Measurements from ENCODE around the gene ZDHHC22.

ZDHHC22 gene

DNA sequence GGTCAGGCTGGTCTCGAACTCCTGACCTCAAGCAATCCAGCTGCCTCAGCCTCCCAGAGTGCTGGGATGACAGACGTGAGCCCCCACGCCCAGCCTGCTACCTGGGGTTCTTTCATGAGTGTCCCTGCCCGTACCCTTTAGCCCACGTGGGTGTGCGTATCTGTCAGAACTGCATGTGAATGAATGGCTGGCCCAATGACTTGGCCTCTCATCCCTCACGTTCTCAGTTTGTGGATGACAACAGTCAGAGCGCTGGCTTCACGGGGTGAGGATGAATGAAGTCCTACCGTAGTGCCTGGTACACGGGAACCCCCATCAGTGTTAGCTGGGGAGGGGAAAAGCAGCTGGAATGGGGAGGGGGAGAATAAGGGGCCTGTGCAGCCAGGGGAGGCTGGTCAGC, 16.1 kb upstream of the ZDHHC22 start:
- TF ChIP-seq, protein P1, sequence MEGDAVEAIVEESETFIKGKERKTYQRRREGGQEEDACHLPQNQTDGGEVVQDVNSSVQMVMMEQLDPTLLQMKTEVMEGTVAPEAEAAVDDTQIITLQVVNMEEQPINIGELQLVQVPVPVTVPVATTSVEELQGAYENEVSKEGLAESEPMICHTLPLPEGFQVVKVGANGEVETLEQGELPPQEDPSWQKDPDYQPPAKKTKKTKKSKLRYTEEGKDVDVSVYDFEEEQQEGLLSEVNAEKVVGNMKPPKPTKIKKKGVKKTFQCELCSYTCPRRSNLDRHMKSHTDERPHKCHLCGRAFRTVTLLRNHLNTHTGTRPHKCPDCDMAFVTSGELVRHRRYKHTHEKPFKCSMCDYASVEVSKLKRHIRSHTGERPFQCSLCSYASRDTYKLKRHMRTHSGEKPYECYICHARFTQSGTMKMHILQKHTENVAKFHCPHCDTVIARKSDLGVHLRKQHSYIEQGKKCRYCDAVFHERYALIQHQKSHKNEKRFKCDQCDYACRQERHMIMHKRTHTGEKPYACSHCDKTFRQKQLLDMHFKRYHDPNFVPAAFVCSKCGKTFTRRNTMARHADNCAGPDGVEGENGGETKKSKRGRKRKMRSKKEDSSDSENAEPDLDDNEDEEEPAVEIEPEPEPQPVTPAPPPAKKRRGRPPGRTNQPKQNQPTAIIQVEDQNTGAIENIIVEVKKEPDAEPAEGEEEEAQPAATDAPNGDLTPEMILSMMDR (IDR thresholded peaks at IDR 0.05; ENCODE audit: low read depth, low read length, missing control alignments): no peak
- no peak overlapping the region for H3K4me3 ChIP-seq (ENCODE audit: low read depth, low read length)
- DNase-seq (ENCODE audit: low read depth): no peak
- in situ Hi-C loops (cut with HindIII; ENCODE audit: low sequenced_read_pairs): no loop called here

DNA sequence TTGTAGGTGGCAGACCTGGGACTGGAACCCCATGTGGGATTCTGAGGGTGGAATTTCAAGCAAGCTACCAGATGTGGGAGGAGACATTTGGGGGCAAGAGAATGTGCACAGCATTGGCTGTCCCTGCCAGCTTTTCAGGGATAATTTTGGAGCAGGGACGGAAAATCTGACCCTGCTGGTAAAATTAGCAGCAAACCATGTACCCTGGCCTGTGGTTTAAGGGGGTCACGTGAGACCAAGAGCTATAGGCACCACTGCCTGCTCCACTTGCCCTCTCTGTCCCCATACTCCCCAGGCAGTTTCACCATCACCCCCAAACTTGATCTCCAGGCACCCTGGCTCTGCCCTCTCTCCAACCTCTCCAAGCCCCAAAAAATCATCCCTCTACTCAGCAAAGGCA, 13.5 kb upstream of the ZDHHC22 start:
- no peak for DNase-seq (ENCODE audit: low read depth)
- no peak overlapping the region for H3K4me3 ChIP-seq (ENCODE audit: low read depth, low read length)
- in situ Hi-C loops (cut with HindIII; ENCODE audit: low sequenced_read_pairs): no loop called here
- TF ChIP-seq, protein P1 (IDR thresholded peaks at IDR 0.05; ENCODE audit: low read depth, low read length, missing control alignments): no peak

DNA sequence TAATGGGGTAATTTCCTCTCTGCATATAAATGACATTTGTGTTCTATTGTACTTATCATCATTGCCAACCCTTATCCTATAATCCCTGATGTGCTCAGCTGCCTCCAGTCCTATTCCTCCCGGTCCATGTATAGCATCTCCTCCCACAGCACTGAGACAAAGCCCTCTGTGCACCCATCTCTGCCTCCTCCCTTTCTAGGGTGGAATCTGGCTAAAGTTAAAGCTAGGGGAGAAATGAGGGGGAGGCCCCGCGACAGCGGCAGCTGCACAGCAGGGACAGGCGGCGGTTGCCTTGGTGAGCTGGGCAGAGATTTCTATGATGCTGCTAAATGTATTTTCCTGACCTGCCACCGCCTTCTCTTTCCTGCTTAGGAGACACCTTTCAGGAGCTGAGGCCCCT, 12.8 kb upstream of the ZDHHC22 start:
- TF ChIP-seq, protein P1 (IDR thresholded peaks at IDR 0.05; ENCODE audit: low read depth, low read length, missing control alignments): no peak
- H3K4me3 ChIP-seq (ENCODE audit: low read depth, low read length): no peak overlapping the region
- in situ Hi-C loops (cut with HindIII; ENCODE audit: low sequenced_read_pairs): no loop called here
- no peak for DNase-seq (ENCODE audit: low read depth)

DNA sequence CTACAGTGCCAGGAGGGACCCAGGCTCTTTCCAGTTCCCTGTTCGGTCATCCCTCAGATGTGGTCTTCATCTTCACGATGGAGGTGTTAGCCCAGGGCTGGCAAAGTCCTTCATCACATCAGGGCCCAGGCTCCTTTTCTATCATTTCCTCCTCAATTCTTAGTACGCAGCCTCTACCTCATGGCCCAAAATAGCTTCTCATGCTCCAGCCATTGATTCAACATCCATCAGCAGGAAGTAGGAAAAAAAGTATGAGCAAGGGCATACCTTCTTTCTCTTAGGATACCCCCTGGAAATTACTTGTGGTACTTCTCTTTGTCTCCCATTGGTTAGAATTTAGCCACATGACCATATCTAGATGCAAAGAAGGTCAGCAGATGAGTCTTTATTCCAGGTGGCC, 12.2 kb upstream of the ZDHHC22 start:
- no peak for DNase-seq (ENCODE audit: low read depth)
- in situ Hi-C loops (cut with HindIII; ENCODE audit: low sequenced_read_pairs): no loop called here
- no peak overlapping the region for H3K4me3 ChIP-seq (ENCODE audit: low read depth, low read length)
- TF ChIP-seq, protein P1 (IDR thresholded peaks at IDR 0.05; ENCODE audit: low read depth, low read length, missing control alignments): no peak

DNA sequence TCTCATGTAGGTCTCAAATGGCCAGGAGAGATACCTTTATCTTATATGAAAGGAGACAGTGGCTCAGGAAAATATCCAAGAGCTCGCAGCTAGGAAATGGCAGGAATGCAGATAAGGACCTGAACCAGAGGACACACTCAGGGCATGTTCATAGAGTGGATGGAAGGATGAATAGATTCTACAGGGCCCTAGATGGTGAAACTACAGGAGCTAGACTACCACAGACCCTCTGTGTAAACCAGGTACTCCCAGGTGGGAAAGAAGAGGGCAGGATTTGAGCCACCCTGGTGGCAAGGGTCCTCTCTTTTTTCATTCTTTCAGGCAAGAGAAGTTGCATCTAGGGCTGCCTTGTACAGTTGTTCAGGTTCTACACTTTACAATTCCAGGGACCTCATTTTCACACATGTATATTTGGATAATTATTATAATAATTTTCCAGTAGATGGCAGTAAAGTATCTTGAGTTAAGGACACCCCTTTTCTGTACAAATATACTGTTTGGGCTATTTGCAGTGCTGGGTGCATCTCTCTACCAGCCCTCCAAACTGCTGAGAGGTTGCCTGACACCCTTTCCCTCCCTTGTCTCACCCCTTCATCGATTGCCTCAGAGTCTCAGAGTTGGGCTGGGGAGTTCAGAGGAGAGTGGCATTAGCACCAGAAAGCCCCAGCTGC, 10.5 kb upstream of the ZDHHC22 start:
- DNase-seq (ENCODE audit: low read depth): no peak
- no peak overlapping the region for H3K4me3 ChIP-seq (ENCODE audit: low read depth, low read length)
- TF ChIP-seq, protein P1 (IDR thresholded peaks at IDR 0.05; ENCODE audit: low read depth, low read length, missing control alignments): no peak
- in situ Hi-C loops (cut with HindIII; ENCODE audit: low sequenced_read_pairs): no loop called here

DNA sequence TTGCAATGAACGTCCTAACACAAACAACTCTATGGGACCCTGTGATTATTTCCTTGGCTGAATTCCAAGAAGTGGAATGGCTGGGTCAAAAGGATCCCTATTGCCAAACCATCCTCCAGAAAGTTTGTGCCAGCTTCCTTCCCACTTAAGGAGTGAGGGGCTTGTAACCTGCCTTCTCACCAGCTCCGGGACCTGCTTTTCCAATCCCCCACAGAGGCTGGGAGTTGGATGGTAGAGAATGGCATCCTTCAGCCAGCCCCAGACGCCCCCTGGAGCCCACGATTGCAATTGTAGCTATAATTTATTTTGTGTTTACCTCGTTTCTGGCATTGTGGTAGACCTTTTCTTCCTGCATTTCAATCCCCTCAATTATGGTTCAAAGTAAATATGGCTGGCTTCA, 9.7 kb upstream of the ZDHHC22 start:
- in situ Hi-C loops (cut with HindIII; ENCODE audit: low sequenced_read_pairs): no loop called here
- TF ChIP-seq, protein P1 (IDR thresholded peaks at IDR 0.05; ENCODE audit: low read depth, low read length, missing control alignments): peak; percentile 67
- DNase-seq (ENCODE audit: low read depth): no peak
- no peak overlapping the region for H3K4me3 ChIP-seq (ENCODE audit: low read depth, low read length)
